Effector CD4-positive, alpha-beta T cell (primary cell): ENCODE data around the gene EVI2B.
"Not testable (repeated sequence)": the region's sequence is repeated elsewhere in the genome, so short reads cannot be mapped to it uniquely, and the experiment has no call there.

Experiments used
- DNase-seq: peaks from one replicate; pipeline ENCODE4 v3.0.0-alpha.2; 2020

EVI2B gene

GRCh38 chr17:31266042-31266441 is 47.8 kb downstream of the EVI2B start:
- no peak for DNase-seq

- not testable (repeated sequence) for DNase-seq
These were observed 50.9 kb downstream of the EVI2B start for GRCh38 chr17:31262923-31263322.

GRCh38 chr17:31261601-31262000 is 52.3 kb downstream of the EVI2B start:
- DNase-seq, result no peak

GRCh38 chr17:31260151-31260550 is 53.7 kb downstream of the EVI2B start:
- DNase-seq, result no peak

GRCh38 chr17:31256936-31257335 is 56.9 kb downstream of the EVI2B start:
- DNase-seq, result no peak

- no peak for DNase-seq
These were observed 59.2 kb downstream of the EVI2B start for GRCh38 chr17:31254654-31255053.
